NCI-H524 treated with DMSO at 0.1 percent for 48 hours (cell line): ENCODE data around the gene ZBTB46.

Source experiments
- DNase-seq: peaks from one replicate; lab custom pipeline; 2025; lab: John Stamatoyannopoulos, UW

The ZBTB46 gene

DNA sequence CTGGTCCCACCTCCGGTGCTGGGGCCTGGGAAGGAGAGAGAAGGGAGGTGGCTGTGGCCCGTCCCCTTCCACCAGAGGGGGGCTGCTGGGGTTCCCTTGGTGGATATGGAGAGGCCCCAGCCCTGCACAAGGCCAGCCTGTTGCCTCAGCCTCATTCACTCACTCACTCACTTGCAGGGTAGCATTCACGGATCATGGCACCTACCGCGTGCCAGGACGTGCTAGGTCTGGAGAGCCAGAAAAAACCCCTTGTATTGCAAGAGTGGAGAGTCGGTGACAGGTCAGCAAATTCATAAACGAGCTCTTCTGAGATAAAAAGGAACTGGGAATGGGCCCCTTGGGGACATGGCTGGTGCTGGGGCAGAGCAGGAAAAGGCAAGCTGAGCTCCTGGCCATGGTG lies 6.4 kb upstream of the ZBTB46 start:
- DNase-seq: no peak

- DNase-seq: no peak
Observed at GRCh38 chr20:63836458-63837344, 5.6 kb upstream of the ZBTB46 start.

GRCh38 chr20:63835021-63835858 lies 4.2 kb upstream of the ZBTB46 start:
- DNase-seq: peak; percentile 81

DNA sequence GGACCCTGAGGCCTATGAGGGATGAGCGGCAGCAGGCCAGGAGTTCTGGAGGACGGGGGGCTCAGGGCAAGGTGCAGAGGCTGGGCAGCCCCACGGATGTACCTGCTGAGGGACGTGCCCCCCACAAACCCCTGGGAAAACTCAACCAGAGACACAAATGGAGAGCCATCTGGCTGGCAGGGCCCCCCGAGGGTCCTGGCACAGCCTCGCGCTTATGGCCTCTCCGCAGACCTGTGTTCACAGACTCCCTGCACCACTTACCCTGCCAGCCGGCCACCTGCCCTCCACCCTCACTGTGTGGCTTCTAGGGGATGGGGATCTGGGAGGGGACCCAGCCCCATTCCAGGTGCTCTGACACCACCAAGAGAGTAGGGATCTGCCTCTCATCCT lies 3.4 kb upstream of the ZBTB46 start:
- no peak for DNase-seq

DNA sequence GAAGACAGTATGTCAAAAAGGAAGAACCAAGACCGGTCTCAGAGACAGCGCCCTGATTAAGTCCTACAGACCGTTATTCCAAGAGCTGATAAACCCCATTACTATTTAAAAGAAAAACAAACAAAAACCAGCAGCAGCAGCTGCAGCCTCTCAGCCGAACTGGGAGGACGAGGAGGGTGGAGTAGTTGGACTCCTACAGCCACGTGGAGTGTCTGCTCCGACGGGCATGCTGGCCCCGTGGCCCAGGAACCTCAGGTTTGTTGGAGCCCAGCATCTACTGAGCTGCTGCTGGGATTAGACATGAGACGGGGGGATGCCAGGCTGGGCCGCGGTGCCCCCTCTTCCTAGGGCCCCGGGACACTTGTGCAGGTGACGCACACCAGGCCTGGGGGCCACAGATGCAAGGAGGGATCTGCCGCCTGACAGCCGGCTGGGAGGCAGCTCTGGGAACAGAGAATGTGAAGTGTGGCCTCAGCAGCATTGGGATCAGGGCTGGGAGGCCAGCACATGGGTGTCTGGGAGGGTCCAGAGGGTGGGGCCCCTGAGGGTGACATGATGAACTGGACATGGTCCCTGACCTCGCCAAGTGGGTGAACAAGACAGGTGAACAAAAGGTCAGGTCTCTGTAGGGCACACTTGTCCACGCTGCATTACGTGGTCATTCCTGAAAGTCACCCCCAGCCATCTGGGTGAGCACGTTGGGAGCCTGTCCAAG lies 2.9 kb upstream of the ZBTB46 start:
- no peak for DNase-seq

DNA sequence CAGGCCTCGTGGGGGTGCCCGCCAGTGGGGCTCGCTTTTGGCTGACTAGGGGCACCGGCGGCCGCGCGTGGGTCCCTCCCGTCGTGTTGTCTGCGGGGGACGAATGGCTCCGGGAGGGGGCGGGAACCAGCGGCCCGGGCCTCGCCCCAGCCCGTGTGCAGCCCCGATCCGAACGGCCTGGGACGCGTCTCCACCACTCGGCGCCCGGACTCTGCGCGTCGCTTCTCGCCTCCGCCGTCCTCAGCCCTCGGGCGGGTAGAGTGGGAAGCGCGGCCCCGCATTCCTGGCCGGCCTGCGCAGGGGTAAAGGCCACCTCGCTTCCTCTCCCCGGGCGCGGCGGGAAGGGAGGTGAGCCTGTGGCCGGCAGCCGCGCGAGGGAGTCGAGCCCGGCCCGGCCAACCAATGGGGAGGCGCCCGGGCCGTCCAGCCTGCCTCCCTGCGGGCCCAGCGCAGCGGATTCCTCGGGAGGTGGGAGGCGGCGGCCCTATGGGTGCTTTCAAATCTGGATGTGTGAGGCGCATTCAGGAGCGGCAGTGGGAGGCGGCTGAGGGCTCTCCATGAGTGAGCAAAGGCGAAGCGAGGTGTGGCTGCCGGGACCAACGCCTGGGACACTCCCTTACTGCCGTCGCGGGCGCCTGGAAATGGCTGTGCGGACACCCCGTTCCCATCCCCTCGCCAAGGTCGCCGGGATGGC lies 1.1 kb upstream of the ZBTB46 start:
- DNase-seq: no peak

- DNase-seq: no peak
Observed at GRCh38 chr20:63831646-63831992, 555 bp upstream of the ZBTB46 start.

DNA sequence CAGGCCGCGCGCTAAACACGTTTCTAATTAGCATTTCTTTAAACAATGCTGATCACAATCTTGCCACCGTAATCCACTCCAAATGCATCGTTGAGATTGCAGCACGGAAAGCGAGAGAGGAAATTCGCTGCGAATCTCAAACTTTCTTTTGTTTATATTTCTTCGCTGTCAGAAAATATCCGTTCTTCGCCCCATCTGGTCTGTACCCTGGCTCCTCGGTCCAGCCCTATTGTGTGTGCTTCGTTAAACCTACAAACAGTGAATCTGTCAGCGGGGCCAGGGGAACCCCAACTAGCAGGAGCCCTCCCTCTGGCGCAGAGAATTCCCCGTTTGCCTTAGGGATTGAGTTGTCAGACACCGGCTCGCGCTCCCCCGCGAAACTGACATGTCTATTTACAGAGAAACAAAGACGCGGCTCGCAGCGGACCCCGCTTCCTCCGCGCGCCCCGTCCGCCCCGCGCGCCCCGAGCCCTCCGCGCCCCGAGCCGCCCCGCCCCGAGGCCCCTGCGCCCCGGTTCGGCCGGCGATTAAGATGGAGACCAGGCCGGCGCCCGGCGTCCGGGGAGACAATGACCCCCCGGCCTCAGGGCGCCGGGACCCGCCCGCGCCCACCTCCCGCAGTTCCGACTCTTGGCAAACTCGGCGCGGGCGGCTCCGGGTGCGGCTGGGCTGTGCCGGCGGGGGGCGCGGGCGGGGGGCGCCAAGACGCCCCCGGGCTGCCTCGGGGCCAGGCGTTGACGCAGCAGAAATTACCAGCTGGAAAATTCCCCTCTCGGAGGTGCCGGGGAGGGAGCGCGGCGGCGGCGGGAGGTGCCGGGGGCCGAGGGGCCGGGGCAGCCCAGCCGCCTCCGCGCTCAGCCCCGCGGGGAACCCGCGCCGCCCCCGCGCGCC lies 874 bp downstream of the ZBTB46 start:
- DNase-seq: no peak

- no peak for DNase-seq
Observed at GRCh38 chr20:63829603-63829944, 1.5 kb downstream of the ZBTB46 start.

- no peak for DNase-seq
Observed at GRCh38 chr20:63828951-63829350, 2.1 kb downstream of the ZBTB46 start.

DNA sequence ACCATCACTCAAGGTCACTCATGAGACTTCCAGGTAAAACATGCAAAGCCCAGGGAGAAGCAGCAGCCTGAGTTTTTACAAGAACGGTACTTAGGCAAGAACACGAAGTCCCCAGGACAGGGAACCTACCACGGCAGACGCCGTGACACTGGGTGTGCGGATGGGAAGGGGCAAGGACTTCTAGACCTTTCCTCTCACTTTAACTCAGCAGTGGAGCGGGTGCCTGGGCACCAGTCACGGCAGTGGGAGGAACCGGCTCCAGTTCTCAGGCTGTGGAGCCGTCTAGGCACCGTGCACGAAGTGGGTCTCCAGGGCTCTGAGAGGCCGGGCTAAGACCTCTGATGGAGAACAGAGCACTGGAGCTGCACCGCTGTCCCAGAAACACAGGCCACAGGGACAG lies 2.5 kb downstream of the ZBTB46 start:
- DNase-seq: no peak

DNA sequence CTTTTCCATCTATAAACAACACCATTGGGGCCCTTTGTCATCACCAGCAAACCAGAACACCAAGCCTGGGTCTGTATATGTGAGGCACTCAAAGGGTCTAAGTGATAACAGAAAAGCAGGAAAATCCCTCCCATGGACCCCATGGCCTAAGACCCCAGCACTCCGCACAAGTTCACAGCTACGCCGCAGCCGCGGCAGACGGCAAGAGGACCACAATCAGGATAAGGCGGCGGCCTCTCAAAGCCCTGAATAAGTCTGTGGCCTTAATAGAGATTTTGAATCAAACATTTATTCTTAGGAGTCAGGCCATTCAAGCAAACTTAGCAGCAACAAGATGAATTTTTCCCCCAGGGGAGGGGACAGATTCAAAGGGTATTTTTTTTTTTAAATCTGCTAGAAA lies 2.9 kb downstream of the ZBTB46 start:
- no peak for DNase-seq

- no peak for DNase-seq
Observed at GRCh38 chr20:63826753-63827152, 4.3 kb downstream of the ZBTB46 start.

GRCh38 chr20:63825331-63826118 lies 5.5 kb downstream of the ZBTB46 start:
- DNase-seq: no peak

- DNase-seq: no peak
Observed at GRCh38 chr20:63823691-63824311, 7.3 kb downstream of the ZBTB46 start.

- DNase-seq: no peak
Observed at GRCh38 chr20:63822276-63822696, 8.8 kb downstream of the ZBTB46 start.

DNA sequence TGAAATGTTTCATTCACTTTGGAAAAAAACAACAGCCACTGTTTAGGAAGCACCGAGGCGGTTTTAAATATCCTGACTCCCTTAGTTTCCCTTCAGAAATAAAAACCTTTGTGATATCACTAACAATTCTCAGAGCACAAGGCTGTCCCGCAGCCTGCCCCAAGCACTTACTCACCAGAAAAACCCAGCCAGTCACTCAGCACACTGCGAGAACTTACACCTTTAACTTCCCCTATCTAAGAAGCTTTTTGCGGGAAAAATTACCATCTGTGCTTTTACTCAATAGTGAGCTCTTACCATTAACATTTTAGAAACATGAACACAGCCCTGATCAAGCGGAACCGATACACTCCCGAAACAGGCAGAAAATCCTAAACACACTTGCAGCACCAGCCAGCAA lies 9.3 kb downstream of the ZBTB46 start:
- DNase-seq: no peak

DNA sequence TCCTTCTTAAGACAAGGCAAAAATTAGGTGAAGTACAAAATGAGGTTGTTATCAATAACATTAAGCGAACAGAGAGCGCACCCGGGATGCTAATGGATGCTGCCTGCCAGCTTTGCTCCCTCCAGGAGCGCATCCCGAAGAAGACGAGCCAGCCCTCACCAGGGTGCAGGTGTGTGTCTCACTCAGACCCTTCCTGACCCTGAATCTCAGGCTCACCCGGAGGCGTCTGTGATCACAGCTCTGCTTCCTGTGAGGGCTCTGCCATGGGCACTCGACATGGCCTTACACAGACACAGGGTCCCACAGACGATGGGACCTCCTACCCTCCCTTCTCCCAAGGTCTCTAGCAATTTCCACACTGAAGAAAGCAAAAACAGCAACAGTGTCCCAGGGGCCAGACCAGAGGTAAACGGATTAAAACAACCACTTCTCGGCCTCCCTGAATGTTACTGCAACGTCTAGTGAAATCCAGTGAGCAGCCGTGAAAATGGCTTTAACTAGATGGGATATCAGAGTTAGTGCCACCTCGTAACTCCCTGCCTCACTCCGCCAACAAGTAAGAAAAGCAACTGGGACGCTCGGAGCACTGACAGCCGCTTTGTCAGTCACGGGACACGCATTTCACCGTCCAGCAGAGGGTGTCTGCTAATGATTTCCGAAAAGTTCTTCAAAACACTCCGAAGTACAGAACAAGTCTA lies 11.7 kb downstream of the ZBTB46 start:
- no peak for DNase-seq

GRCh38 chr20:63815615-63816253 lies 15.3 kb downstream of the ZBTB46 start:
- DNase-seq: no peak
